H4 (cell line): ENCODE results near the gene LRRC27. TPM values are rescaled to one million over a fixed set of nuclear protein-coding genes. Genes with fewer than 3 reads are reported as not detected.

Source experiments
- DNase-seq: peaks from one replicate; pipeline ENCODE4 v3.0.0-alpha.2; 2015; ENCODE audit warnings: low spot score
- total RNA-seq: library from RNA; depleted of rRNA; stranded (reverse); fragments of >200 nt; shearing (Covaris generic); gene quantifications from 2 replicates; pipeline ENCODE4 v1.2.3, GENCODE V29; 2014

Gene LRRC27
- total RNA-seq, 1 experiment from 2014 or later: 4.7 TPM

DNA sequence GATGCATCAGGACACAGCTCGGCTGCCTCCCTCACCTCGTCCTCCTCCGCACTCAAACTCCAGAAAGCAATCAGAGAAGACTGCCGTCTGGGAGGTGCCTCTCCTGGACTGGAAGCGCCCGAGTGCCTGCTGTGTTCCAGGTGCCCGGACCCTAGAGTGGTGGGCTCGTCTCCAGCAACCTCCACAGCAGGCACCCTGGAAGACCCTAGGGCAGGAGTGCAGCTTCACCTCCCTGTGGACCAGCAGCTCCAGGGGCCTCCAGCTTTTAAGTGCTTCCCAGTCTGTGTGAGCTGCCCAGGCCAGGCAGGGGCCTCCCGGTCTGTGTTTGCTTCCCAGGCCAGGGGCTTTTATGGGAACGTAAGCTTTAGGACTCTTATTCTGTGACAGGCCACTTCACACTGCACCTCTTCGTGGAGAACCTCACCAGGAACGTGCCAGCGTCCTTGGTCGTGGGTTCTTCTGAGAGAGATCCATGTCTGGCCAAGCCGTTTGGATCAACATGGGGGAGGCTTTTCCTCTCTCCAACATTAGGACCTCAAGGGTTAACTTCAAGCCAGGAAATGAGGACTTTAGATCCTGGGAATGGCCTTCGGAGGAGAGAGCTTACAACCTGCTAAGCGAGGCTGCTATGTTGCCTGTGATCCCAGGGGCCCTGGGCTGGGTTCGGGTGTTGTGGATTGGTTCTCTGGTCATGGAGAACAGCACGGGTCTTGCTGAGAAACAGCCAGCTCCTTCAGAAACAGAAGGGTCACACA lies 59.1 kb downstream of the LRRC27 start:
- no peak for DNase-seq

DNA sequence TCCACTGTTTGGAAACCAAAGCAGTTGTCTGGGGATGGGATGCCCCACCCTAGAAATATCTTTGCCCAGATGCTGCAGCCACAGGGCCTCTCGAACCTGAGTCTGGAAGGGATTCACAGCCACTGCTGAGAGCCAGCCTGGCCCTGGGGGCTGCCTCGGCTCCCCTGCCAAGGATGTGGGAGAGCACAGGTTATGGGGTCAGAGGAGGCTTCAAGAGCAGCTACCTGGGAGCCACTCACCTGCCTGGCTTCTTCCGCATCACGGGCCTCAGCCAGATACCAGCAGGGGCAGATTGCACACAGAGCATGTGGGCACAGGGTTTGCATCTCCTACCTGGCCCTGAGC lies 59.7 kb downstream of the LRRC27 start:
- no peak for DNase-seq

DNA sequence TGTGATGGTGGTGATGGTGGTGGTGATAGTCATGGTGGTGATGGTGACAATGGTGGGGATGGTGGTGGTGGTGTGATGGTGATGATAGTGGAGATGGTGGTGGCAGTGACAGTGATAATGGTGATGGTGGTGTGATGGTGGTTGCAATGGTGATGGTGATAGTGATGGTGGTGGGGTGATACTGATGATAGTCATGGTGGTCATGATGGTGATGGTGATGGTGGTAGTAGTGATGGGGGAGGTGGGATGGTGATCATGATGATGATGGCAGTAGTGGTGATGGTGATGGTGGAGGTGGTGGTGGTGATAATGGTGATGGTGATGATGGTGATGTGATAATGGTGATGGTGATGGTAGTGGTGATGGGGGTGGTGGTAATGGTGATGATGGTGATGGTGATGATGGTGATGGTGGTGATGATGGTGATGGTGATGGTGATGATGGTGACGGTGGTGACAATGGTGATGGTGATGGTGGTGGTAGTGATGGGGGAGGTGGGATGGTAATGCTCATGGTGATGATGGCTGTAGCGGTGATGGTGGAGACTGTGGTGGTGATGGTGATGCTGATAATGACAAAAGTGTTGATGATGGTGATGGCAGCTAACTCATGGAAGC lies 60.3 kb downstream of the LRRC27 start:
- DNase-seq: no peak

DNA sequence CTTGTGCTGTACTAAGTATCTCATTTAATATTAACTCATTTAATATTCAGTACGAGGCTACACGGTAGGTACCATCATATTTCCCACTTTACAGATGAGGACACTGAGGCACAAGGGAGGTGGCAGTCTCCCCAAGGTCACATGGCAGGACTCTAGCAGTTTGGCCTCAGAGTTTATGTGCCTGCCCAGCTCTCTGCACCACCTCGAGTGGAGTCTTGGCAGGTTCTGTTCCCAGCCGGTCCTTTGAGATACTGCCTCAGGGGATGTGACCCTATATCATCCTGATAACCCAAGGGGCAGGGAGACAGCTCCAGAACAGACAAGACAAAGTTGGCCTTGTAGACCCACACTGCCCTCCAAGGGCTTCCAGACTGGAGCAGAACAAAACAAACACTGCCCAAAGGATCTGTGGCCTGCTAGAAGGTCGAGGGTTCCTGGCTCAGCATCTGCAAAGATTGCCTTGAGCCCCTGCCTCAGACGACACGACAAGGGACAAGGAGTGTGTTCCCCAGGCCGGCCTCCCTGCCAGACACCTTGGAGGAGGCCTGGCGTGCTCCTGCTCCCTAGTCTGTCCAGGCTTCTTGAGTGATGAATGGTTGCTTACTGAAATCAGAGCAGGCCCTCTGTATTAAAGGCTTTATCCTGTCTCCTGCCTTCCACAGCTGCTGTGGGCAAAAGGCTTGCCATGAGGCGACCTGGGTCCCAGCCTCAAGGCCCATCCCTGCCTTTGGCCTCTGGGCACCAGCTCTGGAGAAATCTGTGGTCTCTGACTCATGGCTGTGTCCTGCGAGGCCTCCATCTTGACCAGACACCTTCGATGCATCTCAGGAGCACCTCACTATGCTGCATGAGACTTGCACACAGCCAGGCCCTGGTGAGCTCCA lies 61.1 kb downstream of the LRRC27 start:
- no peak for DNase-seq

DNA sequence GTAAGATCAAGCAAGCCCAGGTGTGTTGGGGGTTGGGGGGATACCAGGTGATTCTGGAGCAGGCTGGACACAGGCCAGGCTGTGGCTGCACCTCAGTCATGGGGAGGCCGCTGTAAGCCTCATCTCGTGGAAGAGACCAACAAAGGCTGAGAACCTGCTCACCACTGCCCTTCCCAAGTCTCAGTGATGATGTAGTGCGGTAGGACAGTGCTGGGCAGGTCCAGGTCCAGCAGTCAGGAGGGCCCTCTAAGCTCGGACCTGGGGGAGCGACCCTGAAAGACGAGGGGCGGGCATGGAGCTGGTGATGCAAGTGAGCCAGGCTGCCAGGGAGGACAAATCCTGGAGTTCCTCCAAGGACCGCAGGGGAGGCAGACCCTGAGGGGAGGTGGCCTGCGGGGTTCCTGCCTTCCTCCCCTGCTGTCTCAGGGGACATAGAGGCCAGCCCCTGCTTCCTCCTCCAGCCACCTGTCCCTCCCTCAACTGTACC lies 61.7 kb downstream of the LRRC27 start:
- DNase-seq: no peak

DNA sequence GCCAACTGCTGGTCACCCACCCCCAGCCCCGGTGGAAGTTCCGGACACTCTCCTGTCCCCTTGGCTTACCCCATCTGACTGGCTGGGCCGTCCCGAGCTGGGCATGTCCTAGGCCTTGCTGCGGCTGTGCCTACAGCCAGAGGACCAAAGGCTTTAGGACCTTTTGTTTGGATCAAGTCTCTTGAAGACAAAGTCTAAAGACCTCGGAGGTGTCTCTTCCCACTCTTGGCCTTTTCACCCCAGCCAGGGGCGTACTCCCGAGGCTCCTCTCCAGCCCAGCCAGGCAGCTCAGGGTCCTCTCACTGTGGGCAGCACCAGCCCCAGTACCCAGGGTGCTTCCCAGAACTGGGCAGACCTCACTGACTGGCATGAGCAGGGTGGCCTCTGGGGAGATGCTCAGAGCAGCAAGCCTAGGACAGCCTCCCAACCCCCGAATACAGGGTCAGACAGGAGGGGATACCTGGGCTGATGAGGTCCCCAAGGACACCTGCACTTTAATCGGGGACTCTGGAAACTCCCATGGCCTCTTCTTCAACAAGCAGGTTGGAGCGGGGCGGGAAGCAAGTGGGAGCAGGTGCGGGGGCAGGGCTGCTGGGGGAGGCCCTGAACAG lies 62.3 kb downstream of the LRRC27 start:
- no peak for DNase-seq

DNA sequence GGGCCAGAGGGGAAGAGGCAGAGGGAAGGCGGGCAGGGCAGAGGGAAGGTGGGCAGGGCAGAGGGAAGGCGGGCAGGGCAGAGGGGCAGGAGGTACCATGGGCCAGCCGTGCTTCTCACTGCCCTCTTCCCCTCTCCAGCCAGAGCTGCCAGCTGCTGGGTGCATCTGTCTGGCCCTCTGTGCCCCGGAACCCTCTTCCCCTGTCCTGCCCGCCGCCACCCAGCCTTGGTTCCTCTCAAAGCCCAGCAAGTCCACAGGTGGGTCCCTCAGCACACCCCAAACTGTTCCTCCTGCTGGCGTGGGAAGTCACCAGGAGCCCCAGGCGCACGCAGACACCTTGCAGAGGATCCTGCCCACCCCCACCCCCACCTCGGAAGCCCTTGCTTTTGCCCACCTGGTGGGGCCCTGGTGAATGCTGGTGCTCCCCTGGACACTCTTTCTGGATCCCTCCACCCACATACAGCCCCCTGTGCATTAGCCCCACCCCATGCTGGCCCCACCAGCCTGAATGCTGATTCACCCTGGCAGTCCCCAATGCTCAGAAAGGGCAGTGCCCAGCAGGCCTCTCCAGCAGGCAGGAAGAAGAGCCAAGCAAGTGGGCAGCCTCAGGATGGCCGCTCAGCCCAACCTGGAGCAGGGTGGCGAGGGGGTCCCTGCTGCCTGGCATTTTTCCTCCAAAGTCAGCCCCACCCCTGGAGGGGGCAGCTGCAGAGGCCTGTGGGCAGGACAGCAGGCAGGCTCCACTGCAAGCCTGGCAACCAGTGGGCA lies 63.1 kb downstream of the LRRC27 start:
- no peak for DNase-seq

DNA sequence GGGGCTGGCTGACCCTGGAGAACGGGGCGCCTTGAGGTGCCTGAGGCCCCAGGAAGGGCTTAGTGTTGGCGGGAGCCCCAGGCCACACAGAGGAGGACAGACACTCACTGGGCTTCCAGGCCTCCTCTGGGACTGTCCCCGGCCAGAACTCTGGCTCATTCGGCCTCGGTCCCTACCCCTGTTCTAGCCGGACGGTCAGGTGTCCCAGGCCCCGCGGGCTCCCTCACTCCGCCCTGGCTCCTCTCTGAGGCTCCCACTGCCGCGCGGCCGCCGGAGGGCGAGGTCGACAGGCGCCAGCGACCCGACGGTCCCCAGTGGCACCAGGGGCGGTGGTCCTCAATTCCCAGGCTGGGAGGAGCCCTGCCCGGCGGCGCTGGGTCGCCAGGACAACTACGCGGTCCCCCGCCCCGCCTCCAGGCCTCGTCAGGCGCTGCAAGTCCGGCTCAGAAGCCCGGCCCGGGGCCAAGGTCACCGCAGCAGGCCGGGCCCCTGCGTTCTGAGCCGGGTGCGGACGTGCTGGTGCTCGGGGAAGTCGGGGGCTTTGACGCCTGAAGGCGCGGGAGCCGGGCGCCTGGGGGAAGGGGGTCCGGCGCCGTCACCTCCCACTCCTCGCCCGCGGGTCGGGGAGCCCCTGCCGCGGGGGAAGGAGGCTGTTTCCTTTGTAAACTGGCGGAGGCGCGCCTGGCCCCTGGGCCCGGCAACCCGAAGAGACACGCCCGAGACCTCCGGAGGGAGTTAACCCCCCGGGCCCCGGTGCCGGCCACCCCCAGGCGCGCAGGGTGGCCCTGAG lies 63.9 kb downstream of the LRRC27 start:
- no peak for DNase-seq

DNA sequence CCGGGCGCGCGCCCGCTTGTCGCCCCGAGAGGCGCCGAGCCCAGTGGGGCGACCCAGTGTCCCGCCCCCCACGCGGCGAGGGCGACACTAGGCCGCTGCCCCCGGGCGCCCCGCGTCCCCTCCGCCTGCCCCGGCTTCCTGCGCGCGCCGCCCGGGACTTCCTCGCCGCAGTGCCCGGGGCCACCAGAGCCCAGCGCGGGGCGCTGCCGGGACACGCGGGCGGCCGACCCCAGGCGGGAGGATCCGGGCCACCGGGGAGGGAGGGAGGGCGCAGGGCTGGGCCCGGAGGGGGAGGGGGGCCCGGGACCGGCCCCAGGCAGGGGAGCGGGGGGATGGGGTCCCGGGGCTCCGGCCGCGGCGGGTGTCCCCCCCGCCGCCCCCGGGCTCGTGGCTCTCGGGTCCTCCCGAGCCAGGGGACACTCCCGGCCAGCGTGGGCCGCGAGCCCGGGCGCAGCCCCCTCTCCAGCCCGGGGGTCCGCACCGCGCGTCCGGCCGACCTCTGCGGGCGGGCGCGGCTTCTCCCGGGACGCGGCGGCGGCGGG lies 64.6 kb downstream of the LRRC27 start:
- no peak for DNase-seq

DNA sequence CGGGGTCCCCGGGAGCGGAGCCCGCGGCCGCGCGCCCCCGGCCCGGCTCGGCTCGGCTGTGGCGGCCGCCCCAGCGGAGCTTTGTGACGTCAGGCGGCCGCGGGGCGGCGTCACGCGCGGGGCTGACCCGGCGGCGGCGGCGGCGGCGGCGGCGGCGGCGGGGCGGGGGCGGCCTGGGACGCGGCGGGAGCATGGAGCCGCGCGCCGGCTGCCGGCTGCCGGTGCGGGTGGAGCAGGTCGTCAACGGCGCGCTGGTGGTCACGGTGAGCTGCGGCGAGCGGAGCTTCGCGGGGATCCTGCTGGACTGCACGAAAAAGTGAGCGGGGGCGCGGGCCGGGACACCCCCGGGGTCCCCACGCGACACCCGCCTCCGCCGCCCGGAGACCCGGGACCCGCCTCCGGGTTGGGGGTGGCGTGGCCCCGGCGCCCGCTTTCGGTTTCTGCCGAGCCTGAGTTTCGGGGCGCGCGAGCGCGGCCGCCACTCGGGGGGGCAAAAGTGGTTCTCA lies 65.1 kb downstream of the LRRC27 start, which contains the start of gene PWWP2B:
Gene PWWP2B, plus strand, starts transcription at position 165 of the 506 bp plus-strand sequence. Its CDS starts 27 bp downstream, at position 192.
- DNase-seq: no peak

DNA sequence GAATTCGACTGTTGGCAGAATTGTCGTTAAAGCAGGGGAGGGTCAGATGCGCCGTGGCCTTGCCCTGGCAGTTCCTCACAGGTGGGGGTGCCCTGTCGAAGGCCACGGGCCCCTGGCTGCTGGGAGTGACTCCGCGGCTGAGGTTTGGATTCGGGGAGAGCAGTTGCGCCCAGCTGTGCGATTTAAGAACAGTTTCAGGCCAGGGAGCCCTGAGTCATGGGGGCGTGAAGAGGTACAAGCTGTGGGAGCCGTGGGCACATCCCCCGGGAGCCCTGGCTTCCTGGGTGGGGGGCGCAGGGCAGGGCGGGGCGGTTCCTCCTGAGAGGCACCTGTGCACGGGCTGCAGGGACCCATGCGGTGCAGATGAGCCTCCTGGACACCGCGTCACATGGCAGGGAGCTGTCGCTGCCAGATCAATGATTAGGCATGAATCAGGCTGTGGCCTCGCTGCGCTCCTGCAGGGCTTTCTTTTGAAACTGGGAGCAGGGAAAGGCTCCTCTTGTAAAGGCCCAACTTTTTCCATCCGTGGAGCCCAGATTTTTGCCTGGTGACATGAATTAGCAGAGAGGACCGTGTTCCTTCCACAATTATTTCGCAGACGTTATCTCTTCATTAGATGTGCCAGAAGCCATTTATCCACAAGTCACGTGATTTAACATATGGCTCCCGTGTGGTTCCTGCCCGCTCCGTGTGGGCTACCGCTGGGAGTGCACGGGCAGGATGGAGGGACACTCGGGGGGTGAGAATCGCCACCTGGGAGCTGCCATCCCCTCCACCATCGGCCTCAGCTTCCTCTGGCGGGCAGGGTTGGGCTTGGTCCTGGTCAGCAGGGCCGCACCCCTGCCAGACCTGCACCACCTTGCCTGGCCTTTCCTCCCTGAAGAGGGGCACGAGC lies 65.9 kb downstream of the LRRC27 start:
- DNase-seq: no peak

DNA sequence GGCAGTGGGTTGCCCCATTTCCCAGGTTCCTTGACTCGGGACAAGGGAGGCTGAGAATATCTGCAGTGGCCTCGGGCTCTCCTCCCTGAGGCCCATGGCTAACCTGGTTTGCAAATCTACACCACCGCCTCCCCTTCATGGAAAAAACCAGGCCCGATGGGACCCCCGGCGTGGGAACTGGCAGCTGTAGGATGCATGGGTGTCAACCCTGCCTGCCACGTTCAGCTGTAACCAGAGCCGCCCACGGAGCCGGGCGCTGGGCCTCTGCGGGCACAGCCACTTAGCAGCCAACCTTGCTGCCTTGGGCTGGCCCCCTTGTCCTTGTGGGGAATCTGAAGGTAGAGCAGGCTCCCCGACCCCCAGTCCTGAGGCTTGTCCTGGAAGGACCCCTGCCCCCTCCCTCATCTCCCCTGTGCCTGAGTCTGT lies 66.6 kb downstream of the LRRC27 start:
- DNase-seq: no peak

DNA sequence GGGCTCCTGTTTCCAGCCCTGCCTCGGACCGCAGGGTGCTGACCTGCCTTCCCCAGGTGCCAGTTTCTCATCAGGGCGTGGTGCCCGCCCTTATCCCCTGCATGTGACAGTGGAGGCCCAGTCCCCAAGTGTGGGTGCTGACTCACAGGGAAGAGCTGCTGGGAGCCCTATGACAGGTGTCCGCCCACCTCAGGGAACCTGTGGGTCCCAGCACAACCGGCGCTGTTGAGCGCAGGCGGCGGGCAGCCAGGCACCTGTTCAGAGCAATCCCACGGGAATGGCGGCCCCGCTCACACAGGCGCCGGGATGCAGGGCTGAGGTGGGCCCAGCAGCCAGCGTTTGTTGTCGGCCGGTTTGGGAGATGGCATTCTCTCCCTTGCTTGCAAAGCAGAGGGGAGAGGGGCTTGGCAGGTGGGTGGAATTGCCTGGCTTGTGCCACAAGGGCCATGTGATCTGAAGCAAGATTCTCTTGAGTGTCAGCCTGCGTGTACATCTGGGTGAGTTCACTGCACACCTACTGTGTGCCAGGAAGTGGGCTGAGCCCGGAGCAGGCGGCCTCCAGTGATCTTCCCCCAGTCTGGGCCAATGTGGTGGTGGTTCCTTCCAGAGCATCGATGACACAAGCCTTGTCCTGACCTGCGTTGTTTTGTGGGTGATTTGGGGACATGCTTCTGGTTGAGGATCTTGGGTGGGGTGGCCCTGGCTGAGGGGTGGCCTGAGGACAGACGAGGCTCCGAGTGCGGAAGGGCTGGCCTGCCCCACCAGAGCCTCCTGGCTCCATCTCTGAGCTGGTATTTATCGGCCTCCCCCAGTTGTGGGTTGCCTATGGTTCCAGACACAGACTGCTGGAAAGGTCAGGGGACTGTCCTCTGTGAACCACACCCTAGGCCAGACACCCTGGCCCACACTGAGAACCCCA lies 67.4 kb downstream of the LRRC27 start:
- DNase-seq: no peak

DNA sequence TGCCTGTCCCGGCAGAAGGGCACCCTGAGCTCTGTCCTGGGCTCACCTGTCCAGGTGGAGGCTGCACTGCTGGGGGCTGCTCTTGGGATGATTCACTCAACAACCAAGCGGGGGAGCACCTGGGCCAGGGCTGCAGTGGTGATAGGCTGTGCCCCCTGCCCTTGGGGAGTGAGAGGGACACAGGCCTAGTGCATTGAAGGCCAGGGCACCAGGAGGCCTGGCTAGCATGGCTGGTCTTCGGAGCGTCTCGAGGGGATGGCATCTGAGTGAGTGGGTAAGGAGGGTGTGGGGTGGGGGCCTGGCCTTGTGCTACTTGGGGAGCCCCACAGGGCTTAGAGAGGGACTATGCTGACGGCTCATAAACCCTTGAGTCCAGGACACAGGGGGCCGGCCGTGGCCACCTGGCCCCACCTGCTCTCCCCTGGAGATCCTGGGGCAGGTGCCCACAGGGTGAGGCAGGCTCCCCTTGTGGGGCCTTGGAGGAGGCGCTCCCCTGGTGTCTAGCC lies 68.1 kb downstream of the LRRC27 start:
- no peak for DNase-seq

DNA sequence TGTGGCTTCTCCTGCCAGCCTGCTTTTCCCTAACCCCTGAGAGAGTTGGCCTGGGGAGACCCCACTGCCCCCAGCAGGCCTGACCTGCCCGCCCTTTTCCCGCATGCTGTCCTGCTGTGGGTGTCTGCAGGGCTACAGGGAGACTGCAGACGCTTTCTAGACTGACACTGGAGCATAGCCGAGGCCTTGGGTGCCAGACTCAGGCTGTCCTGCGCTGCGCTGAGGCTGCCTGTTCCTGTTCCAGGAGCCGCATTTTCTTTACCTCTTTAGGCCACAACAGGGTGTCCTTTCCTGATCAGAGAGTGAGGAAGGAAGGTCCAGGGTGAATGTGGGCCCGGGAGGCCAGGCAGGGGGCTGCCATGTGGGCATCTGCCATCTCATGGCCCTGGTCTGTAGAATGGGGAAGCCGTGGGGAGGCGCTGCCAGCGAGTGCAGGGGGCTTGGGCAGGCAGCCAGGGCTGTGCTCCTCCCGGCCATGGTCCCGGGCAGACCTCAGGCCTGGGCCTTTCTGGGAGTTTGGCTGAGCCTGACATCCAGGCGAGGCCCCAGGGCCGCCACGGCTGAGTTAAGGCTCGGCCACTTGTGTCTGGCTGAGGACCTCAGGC lies 68.7 kb downstream of the LRRC27 start:
- no peak for DNase-seq

DNA sequence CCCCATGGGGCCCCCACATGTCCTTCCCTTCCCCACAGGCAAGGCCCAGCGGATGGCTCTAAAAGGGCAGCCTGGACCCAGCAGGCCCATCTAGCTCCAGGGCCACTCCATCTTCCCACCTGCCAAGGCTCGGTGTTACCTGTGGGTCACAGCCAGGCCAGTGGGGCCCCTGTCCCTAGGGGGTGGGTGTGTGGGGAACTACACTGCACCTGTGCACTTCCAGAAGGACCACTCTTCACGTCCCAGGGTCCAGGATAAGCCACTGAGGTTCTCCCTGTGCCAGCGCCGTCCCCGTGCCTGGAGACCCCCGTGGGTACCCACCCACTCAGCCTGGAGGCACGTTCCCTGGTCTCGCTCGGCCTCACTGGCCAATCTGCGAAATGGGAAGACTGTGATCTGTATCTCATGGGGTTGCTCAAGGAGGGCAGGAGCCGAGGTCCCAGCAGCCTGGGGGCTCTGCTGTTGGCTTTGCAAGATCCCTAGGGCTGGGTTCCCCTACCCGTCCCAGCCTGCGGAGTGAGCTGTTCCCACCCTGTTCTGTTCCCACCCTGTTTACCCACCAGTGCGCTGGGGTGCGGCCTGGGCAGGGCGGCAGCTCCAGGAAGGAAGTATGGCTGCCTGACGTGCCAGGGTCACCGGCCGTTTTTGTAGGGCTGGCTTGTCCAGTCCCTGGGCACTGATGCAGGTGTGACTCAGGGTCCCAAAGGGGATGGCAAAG lies 69.6 kb downstream of the LRRC27 start:
- DNase-seq: no peak
